Activated naive CD4-positive, alpha-beta T cell treated with anti-CD3 and anti-CD28 coated beads, Interleukin-2, amount 50 U/mL, for 72 hours (primary cell): ENCODE results near the gene DCTPP1. TPM values are rescaled to one million over a fixed set of nuclear protein-coding genes. Genes with fewer than 3 reads are reported as not detected.
"Not testable (repeated sequence)": the region's sequence is repeated elsewhere in the genome, so short reads cannot be mapped to it uniquely, and the experiment has no call there.

ENCODE experiments used
- ATAC-seq, 2 donors: fragments of 150-1000 bp; cut with Tn5 transposase; 2 replicates each; pipeline ENCODE4 v1.10.0; 2021; ENCODE audit warnings: mild to moderate bottlenecking in 2 of 2, moderate library complexity in 2 of 2
- DNase-seq, 2 donors: peaks; one replicate each; pipeline ENCODE4 v3.0.0; 2021 to 2022; ENCODE audit warnings: low spot score in 2 of 2
- H3K27ac Mint-ChIP-seq, 2 donors: one replicate each; pipeline ENCODE4 v1.8.0; 2022; ENCODE audit warnings: mild to moderate bottlenecking in 2 of 2, mixed read lengths in 2 of 2
- H3K36me3 Mint-ChIP-seq, 2 donors: one replicate each; pipeline ENCODE4 v1.8.0; 2022; ENCODE audit warnings: mixed read lengths in 2 of 2
- H3K9me3 Mint-ChIP-seq, 2 donors: one replicate each; pipeline ENCODE4 v1.8.0; 2022; ENCODE audit warnings: mixed read lengths in 2 of 2
- total RNA-seq, 2 donors: library from RNA; stranded (reverse); gene quantifications; one replicate each; pipeline ENCODE4 v1.2.3, GENCODE V29; 2022

DCTPP1 gene
- total RNA-seq, 2 donors from 2014 or later: 53.1 to 113 TPM

- peak overlapping the region; percentile 93 to 95 for H3K27ac Mint-ChIP-seq
- ATAC-seq (no peak), DNase-seq (no peak)
- H3K36me3 Mint-ChIP-seq: peaks cover 0 to 4% of the 10 kb centered on the region in 2 donors
- H3K9me3 Mint-ChIP-seq: peaks cover 0 to 5% of the 10 kb centered on the region in 2 donors
These were observed 28.1 kb upstream of the DCTPP1 start for GRCh38 chr16:30457743-30458560.

- ATAC-seq (no peak), DNase-seq (no peak)
- H3K27ac Mint-ChIP-seq: peak overlapping the region; percentile 44 to 93
- H3K36me3 Mint-ChIP-seq: peaks cover 0 to 4% of the 10 kb centered on the region in 2 donors
- H3K9me3 Mint-ChIP-seq: peaks cover 0 to 5% of the 10 kb centered on the region in 2 donors
These were observed 27.4 kb upstream of the DCTPP1 start for GRCh38 chr16:30457256-30457655.

- Mint-ChIP-seq H3K36me3 (peaks cover 0 to 4% of the 10 kb centered on the region in 2 donors), H3K9me3 (peaks cover 0 to 5% of the 10 kb centered on the region in 2 donors), H3K27ac (peak overlapping the region; percentile 39 to 93)
- DNase-seq: no peak
- no peak for ATAC-seq
These were observed 26.5 kb upstream of the DCTPP1 start for GRCh38 chr16:30456302-30456701.

- H3K27ac Mint-ChIP-seq: peak overlapping the region; percentile 33 to 86
- ATAC-seq, H3K9me3 Mint-ChIP-seq, DNase-seq, H3K36me3 Mint-ChIP-seq: not testable (repeated sequence)
These were observed 23.1 kb upstream of the DCTPP1 start for GRCh38 chr16:30452709-30453580.

- no peak for DNase-seq
- Mint-ChIP-seq H3K9me3 (peaks cover 3 to 8% of the 10 kb centered on the region in 2 donors), H3K27ac (no peak overlapping the region), H3K36me3 (peaks cover 20% of the 10 kb centered on the region in 2 donors)
- ATAC-seq: no peak
These were observed 19.2 kb upstream of the DCTPP1 start for GRCh38 chr16:30449116-30449435.

- peaks cover 29 to 32% of the 10 kb centered on the region in 2 donors for H3K36me3 Mint-ChIP-seq
- peaks cover 3 to 8% of the 10 kb centered on the region in 2 donors for H3K9me3 Mint-ChIP-seq
- DNase-seq (no peak), ATAC-seq (no peak)
- H3K27ac Mint-ChIP-seq: no peak overlapping the region
These were observed 17.8 kb upstream of the DCTPP1 start for GRCh38 chr16:30447512-30448226.

GRCh38 chr16:30446203-30446595, 16.4 kb upstream of the DCTPP1 start:
- ATAC-seq: no peak
- Mint-ChIP-seq H3K27ac (peak overlapping the region; percentile 92 to 99), H3K9me3 (peaks cover 3 to 8% of the 10 kb centered on the region in 2 donors), H3K36me3 (peaks cover 29 to 32% of the 10 kb centered on the region in 2 donors)
- no peak for DNase-seq

GRCh38 chr16:30445408-30446202, 15.8 kb upstream of the DCTPP1 start, which contains the start of gene SEPHS2:
TSS of gene SEPHS2 (minus strand) at chr16:30445874. CDS start at chr16:30445727, 147 bp downstream.
- H3K9me3 Mint-ChIP-seq: peaks cover 3 to 8% of the 10 kb centered on the region in 2 donors
- H3K36me3 Mint-ChIP-seq: peaks cover 29 to 32% of the 10 kb centered on the region in 2 donors
- DNase-seq: peak; percentile 96 to 98
- peak; percentile 96 for ATAC-seq
- H3K27ac Mint-ChIP-seq: peak within 1 kb of the TSS; percentile 92 to 99

GRCh38 chr16:30445149-30445407, 15.2 kb upstream of the DCTPP1 start:
- peaks cover 29 to 32% of the 10 kb centered on the region in 2 donors for H3K36me3 Mint-ChIP-seq
- ATAC-seq (no peak), DNase-seq (no peak)
- H3K9me3 Mint-ChIP-seq: peaks cover 3 to 8% of the 10 kb centered on the region in 2 donors
- peak overlapping the region in 1 of 2 donors; percentile 92 for H3K27ac Mint-ChIP-seq

- ATAC-seq (no peak), DNase-seq (no peak)
- peaks cover 3 to 8% of the 10 kb centered on the region in 2 donors for H3K9me3 Mint-ChIP-seq
- H3K36me3 Mint-ChIP-seq: peaks cover 29 to 32% of the 10 kb centered on the region in 2 donors
- peak overlapping the region; percentile 44 to 92 for H3K27ac Mint-ChIP-seq
These were observed 14.7 kb upstream of the DCTPP1 start for GRCh38 chr16:30444231-30445148.

GRCh38 chr16:30443631-30444030, 13.8 kb upstream of the DCTPP1 start:
- DNase-seq (no peak), ATAC-seq (no peak)
- Mint-ChIP-seq H3K36me3 (peaks cover 29 to 32% of the 10 kb centered on the region in 2 donors), H3K27ac (peak overlapping the region; percentile 44 to 92), H3K9me3 (peaks cover 3 to 8% of the 10 kb centered on the region in 2 donors)

GRCh38 chr16:30439720-30440348, 10.0 kb upstream of the DCTPP1 start:
- no peak for ATAC-seq
- no peak for DNase-seq
- Mint-ChIP-seq H3K36me3 (peaks cover 17 to 19% of the 10 kb centered on the region in 2 donors), H3K27ac (no peak overlapping the region), H3K9me3 (peaks cover 0 to 2% of the 10 kb centered on the region in 2 donors)

- DNase-seq: no peak
- Mint-ChIP-seq H3K9me3 (no peaks in the 10 kb centered on the region), H3K27ac (no peak overlapping the region), H3K36me3 (peaks cover 7 to 9% of the 10 kb centered on the region in 2 donors)
- ATAC-seq: no peak
These were observed 9.0 kb upstream of the DCTPP1 start for GRCh38 chr16:30438835-30439234.

- no peaks in the 10 kb centered on the region for H3K36me3 Mint-ChIP-seq
- no peak overlapping the region for H3K27ac Mint-ChIP-seq
- no peaks in the 10 kb centered on the region for H3K9me3 Mint-ChIP-seq
- DNase-seq (no peak), ATAC-seq (no peak)
These were observed 7.7 kb upstream of the DCTPP1 start for GRCh38 chr16:30437511-30438046.
